IPS DF 6.9 (cell line): ENCODE data around the gene CUEDC2.
"Not testable (repeated sequence)": the region's sequence is repeated elsewhere in the genome, so short reads cannot be mapped to it uniquely, and the experiment has no call there.

Experiments used
- DNase-seq: peaks from one replicate; pipeline ENCODE4 v3.0.0-alpha.2; 2013; ENCODE audit warnings: low read depth, low spot score
- H3K27ac ChIP-seq: one replicate; pipeline ENCODE4 v1.5.1; 2013; ENCODE audit warnings: low read length, control low read depth
- H3K27me3 ChIP-seq: 2 replicates; pipeline ENCODE4 v1.6.1; 2013; ENCODE audit warnings: mild to moderate bottlenecking, low read length; ENCODE audit not compliant: control insufficient read depth, insufficient read depth
- H3K36me3 ChIP-seq: 2 replicates; pipeline ENCODE4 v1.6.1; 2013; ENCODE audit warnings: low read length; ENCODE audit not compliant: control insufficient read depth, insufficient read depth
- H3K4me1 ChIP-seq: 2 replicates; pipeline ENCODE4 v1.6.1; 2013; ENCODE audit warnings: low read length; ENCODE audit not compliant: control insufficient read depth, insufficient read depth
- H3K4me3 ChIP-seq: 2 replicates; pipeline ENCODE4 v1.5.1; 2013; ENCODE audit warnings: mild to moderate bottlenecking, low read length
- H3K9me3 ChIP-seq: 2 replicates; pipeline ENCODE4 v1.6.1; 2013; ENCODE audit warnings: low read length, inconsistent platforms; ENCODE audit not compliant: control insufficient read depth, insufficient read depth
- WGBS: extraction: QIAGEN DNeasy Blood & Tissue Kit; methylation state at CpG from one replicate; pipeline ENCODE4 v1.1.7; 2013; ENCODE audit warnings: mixed read lengths, missing lambda C conversion rate; ENCODE audit not compliant: insufficient read length, insufficient coverage; 5-methylcytosine and 5-hydroxymethylcytosine counted together

The CUEDC2 gene

DNA sequence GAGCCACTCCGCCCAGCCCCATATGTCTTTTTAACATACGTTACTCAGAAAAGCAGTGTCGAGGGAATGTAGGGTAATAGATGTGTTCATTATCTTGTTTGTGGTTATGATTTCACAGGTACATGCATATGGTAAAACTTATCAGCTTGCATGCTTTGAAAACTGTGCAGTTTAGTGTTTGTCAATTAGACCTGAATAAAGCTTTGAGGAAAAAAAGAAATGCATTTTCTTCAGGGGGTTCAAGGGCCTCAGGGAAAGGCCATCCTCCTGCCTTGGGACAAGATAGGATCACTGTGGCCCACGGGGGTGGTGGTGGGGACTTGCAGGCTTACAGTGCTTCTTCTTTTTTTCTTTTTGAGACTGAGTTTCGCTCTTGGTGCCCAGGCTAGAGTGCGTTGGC, 34.9 kb upstream of the CUEDC2 start:
- H3K27me3 ChIP-seq = no peaks in the 10 kb centered on the region
- no peaks in the 10 kb centered on the region for H3K36me3 ChIP-seq
- no peak overlapping the region for H3K27ac ChIP-seq
- WGBS = no CpG with 5 or more reads among the region's 6 CpGs
- H3K9me3 ChIP-seq = no peaks in the 10 kb centered on the region
- H3K4me3 ChIP-seq = no peak overlapping the region
- peaks cover 5% of the 10 kb centered on the region; the same call in 1 of the 2 replicates for H3K4me1 ChIP-seq
- no peak for DNase-seq

- H3K27me3 ChIP-seq = no peaks in the 10 kb centered on the region
- DNase-seq = no peak
- no peak overlapping the region for H3K27ac ChIP-seq
- no peaks in the 10 kb centered on the region for H3K9me3 ChIP-seq
- no peak overlapping the region for H3K4me3 ChIP-seq
- H3K4me1 ChIP-seq = peaks cover 6% of the 10 kb centered on the region; the same call in 1 of the 2 replicates
- H3K36me3 ChIP-seq = no peaks in the 10 kb centered on the region
- no CpG with 5 or more reads among the region's 3 CpGs for WGBS
These were observed 33.1 kb upstream of the CUEDC2 start for GRCh38 chr10:102465466-102465865.

GRCh38 chr10:102463983-102464382, 31.6 kb upstream of the CUEDC2 start:
- H3K27ac ChIP-seq = no peak overlapping the region
- H3K9me3 ChIP-seq = no peaks in the 10 kb centered on the region
- H3K4me1 ChIP-seq = peaks cover 6% of the 10 kb centered on the region; the same call in 1 of the 2 replicates
- no peaks in the 10 kb centered on the region for H3K36me3 ChIP-seq
- WGBS = no CpG with 5 or more reads among the region's 10 CpGs
- no peaks in the 10 kb centered on the region for H3K27me3 ChIP-seq
- H3K4me3 ChIP-seq = no peak overlapping the region
- no peak for DNase-seq

GRCh38 chr10:102462512-102463054, 30.2 kb upstream of the CUEDC2 start:
- no peaks in the 10 kb centered on the region for H3K27me3 ChIP-seq
- no peak overlapping the region; the same call in 1 of the 2 replicates for H3K4me3 ChIP-seq
- no peaks in the 10 kb centered on the region for H3K36me3 ChIP-seq
- H3K4me1 ChIP-seq = peaks cover 6% of the 10 kb centered on the region; the same call in 1 of the 2 replicates
- WGBS = no CpG with 5 or more reads among the region's 6 CpGs
- H3K9me3 ChIP-seq = no peaks in the 10 kb centered on the region
- DNase-seq = no peak
- no peak overlapping the region for H3K27ac ChIP-seq

DNA sequence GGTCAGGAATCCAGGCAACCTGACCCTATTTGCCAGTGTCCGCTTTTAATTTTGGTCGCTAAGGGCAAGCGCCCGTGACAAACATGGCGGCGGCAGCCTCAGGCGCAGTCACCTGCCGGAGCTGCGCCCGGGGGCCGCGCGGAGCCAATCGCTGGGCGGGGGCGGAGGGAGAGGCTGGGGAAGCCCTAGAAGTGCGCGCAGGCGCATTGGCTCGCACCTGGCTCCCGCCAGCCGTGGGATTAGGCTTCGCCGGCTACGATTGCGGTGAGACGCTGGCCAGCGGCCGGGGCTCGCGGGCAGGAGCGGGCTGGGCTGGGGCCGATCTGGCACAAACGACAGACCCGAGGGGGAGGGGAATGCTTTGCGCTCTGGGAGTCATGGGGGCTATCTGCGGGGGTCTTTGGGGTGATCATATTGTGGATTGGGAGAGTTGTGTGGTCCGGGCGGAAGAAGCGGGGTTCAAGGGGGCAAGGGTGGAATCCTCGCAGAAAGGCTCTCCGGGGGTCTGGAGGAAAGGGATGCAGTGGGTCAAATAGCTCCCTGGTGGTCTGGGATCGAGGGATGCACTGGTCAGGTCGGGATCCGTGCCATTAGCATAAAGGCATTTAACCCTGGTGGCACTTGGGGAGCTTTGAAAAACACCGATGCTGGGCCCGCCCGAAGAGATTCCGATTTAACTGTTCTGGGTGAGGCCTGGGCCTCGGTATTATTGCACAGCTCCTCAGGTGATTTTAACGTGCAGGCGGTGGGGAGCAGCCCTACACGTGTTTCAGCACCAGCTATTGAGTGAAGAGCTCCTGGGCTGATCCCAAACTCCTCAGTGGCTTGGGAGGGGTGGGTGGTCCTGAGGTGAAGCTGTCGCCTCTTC, 29.0 kb upstream of the CUEDC2 start:
- no peaks in the 10 kb centered on the region for H3K27me3 ChIP-seq
- no peaks in the 10 kb centered on the region for H3K36me3 ChIP-seq
- H3K9me3 ChIP-seq = no peaks in the 10 kb centered on the region
- WGBS = no CpG with 5 or more reads among the region's 54 CpGs
- H3K4me3 ChIP-seq = peak overlapping the region; percentile 35; the same call in 1 of the 2 replicates
- no peak overlapping the region for H3K27ac ChIP-seq
- peak; percentile 91 for DNase-seq
- peaks cover 6% of the 10 kb centered on the region; the same call in 1 of the 2 replicates for H3K4me1 ChIP-seq

- Histone ChIP-seq H3K4me3 (no peak overlapping the region; the same call in 1 of the 2 replicates), H3K27ac (no peak overlapping the region), H3K36me3 (no peaks in the 10 kb centered on the region; the same call in 1 of the 2 replicates), H3K4me1 (peaks cover 6% of the 10 kb centered on the region; the same call in 1 of the 2 replicates), H3K27me3 (no peaks in the 10 kb centered on the region), H3K9me3 (no peaks in the 10 kb centered on the region)
- WGBS = no CpG with 5 or more reads among the region's 8 CpGs
- no peak for DNase-seq
These were observed 28.4 kb upstream of the CUEDC2 start for GRCh38 chr10:102460836-102461186.

GRCh38 chr10:102458656-102459055, 26.3 kb upstream of the CUEDC2 start:
- Histone ChIP-seq H3K4me3 (no peak overlapping the region), H3K27ac (no peak overlapping the region), H3K36me3 (no peaks in the 10 kb centered on the region; the same call in 1 of the 2 replicates), H3K9me3 (no peaks in the 10 kb centered on the region), H3K4me1 (peaks cover 9% of the 10 kb centered on the region), H3K27me3 (no peaks in the 10 kb centered on the region)
- WGBS = no CpG with 5 or more reads among the region's 4 CpGs
- DNase-seq = no peak

DNA sequence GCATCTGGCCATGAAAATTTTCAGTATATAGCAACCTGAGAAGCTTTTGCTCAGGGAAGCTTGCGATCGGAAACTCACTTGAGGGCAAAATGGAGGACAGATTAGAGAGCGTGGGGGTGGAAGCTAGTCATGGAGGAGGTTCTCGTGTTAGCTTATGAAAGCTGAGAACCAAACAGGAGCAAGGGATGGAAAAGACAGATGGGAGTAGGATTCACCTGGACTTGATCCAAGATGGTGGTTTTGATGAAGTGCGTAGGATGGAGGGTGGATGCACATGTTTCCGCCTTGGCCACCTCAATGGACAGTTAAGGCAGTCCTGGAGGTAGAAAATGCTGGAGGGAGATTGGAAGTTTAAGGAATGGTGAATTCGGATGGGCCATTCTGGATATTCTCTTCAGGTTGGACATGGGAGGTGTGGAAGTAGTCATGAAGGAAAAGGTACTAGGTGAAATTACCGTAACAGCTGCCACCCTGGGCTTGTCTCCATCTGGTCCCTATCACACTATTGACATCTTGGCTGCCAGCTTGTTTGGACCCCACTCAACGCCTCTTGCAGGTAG, 25.3 kb upstream of the CUEDC2 start:
- DNase-seq = no peak
- H3K36me3 ChIP-seq = no peaks in the 10 kb centered on the region; the same call in 1 of the 2 replicates
- peaks cover 6% of the 10 kb centered on the region for H3K4me1 ChIP-seq
- no peak overlapping the region for H3K4me3 ChIP-seq
- WGBS = no CpG with 5 or more reads among the region's 9 CpGs
- H3K9me3 ChIP-seq = no peaks in the 10 kb centered on the region
- no peaks in the 10 kb centered on the region for H3K27me3 ChIP-seq
- H3K27ac ChIP-seq = no peak overlapping the region

DNA sequence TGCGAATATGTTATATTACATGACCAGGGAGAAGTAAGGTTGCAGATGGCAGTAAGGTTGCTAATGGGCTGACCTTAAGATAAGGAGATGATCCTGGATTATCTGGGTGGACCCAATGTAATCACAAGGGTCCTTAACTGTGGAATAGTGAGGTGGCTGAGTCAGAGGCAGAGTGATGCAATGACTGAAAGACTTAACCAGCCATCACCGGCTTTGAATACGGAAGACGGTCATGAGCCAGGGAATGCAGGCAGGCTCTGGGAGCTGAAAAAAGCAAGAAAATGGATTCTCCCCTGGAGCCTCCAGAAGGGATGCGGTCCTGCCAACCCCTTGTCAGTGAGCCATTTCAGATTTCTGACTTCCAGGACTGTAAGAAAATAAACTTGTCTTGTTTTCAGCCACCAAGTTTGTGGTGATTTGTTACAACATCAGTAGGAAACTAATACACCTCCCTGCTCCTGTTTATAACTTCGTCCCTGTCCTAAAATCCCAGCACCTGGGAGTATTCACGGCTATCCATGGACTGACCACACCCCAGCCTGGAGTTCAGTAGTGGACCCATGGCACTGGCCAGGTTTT, 23.6 kb upstream of the CUEDC2 start:
- no peaks in the 10 kb centered on the region for H3K27me3 ChIP-seq
- WGBS = no CpG with 5 or more reads among the region's 7 CpGs
- DNase-seq = no peak
- H3K4me1 ChIP-seq = peaks cover 4% of the 10 kb centered on the region
- H3K27ac ChIP-seq = no peak overlapping the region
- no peaks in the 10 kb centered on the region; the same call in 1 of the 2 replicates for H3K36me3 ChIP-seq
- H3K4me3 ChIP-seq = no peak overlapping the region
- no peaks in the 10 kb centered on the region for H3K9me3 ChIP-seq

DNA sequence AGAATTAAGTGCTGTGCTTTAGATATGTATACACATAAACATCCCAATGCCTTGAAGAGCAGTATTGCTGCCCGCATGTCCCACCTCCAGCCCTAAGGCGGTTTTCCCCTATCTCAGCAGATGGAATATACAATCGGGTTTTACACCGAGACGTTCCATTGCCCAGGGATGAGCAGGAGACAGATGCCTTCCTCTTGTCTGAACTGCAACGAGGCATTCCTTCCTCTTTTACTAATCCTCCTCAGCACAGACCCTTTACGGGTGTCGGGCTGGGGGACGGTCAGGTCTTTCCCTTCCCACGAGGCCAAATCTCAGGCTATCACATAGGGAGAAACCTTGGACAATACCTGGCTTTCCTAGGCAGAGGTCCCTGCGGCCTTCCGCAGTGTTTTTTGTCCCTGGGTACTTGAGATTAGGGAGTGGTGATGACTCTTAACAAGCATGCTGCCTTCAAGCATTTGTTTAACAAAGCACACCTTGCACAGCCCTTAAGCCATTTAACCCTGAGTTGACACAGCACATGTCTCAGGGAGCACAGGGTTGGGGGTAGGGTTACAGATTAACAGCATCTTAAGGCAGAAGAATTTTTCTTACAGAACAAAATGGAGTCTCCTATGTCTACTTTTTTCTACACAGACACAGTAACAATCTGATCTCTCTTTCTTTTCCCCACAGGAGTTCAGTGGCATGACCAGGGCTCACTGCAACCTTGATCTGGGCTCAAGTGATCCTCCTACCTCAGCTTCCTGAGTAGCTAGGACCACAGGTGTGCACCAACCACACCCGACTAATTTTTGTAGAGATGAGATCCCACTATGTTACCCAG, 22.5 kb upstream of the CUEDC2 start:
- H3K27ac ChIP-seq, H3K4me1 ChIP-seq, H3K4me3 ChIP-seq, H3K9me3 ChIP-seq, DNase-seq, H3K36me3 ChIP-seq, H3K27me3 ChIP-seq: not testable (repeated sequence)
- WGBS = no CpG with 5 or more reads among the region's 13 CpGs
